ENCODE data around the gene ZNF343. TPM values are rescaled to one million over a fixed set of nuclear protein-coding genes. Genes with fewer than 3 reads are reported as not detected.
"Not testable (repeated sequence)": the region's sequence is repeated elsewhere in the genome, so short reads cannot be mapped to it uniquely, and the experiment has no call there.

ZNF343 gene
- total RNA-seq, 1 donor from 2014 or later = 6.2 TPM

GRCh38 chr20:2523919-2524708, 15.4 kb upstream of the ZNF343 start:
- Histone ChIP-seq H3K36me3 (ENCODE audit: control insufficient read depth, insufficient read depth, low read length) (no peaks in the 10 kb centered on the region), H3K4me3 (ENCODE audit: low read depth, low read length) (peak overlapping the region; percentile 64), H3K27me3 (ENCODE audit: control insufficient read depth, insufficient read depth, low read length) (peaks cover 6% of the 10 kb centered on the region)
- TF ChIP-seq CTCF (IDR thresholded peaks at IDR 0.05; ENCODE audit: insufficient read depth, low read length, poor library complexity, severe bottlenecking) = peak; percentile 92
- no peak for DNase-seq (ENCODE audit: low read depth)

- H3K36me3 ChIP-seq (ENCODE audit: control insufficient read depth, insufficient read depth, low read length); H3K4me3 ChIP-seq (ENCODE audit: low read depth, low read length); H3K27me3 ChIP-seq (ENCODE audit: control insufficient read depth, insufficient read depth, low read length); DNase-seq (ENCODE audit: low read depth): not testable (repeated sequence)
Observed at GRCh38 chr20:2522826-2523429, 14.2 kb upstream of the ZNF343 start.

GRCh38 chr20:2521369-2522305, 12.9 kb upstream of the ZNF343 start:
- TF ChIP-seq CTCF (IDR thresholded peaks at IDR 0.05; ENCODE audit: insufficient read depth, low read length, poor library complexity, severe bottlenecking) = peak; percentile 94
- no peak overlapping the region for H3K4me3 ChIP-seq (ENCODE audit: low read depth, low read length)
- DNase-seq (ENCODE audit: low read depth) = no peak
- H3K36me3 ChIP-seq (ENCODE audit: control insufficient read depth, insufficient read depth, low read length) = no peaks in the 10 kb centered on the region
- no peaks in the 10 kb centered on the region for H3K27me3 ChIP-seq (ENCODE audit: control insufficient read depth, insufficient read depth, low read length)

GRCh38 chr20:2520617-2521016, 11.9 kb upstream of the ZNF343 start:
- Histone ChIP-seq H3K4me3 (ENCODE audit: low read depth, low read length) (no peak overlapping the region), H3K36me3 (ENCODE audit: control insufficient read depth, insufficient read depth, low read length) (no peaks in the 10 kb centered on the region), H3K27me3 (ENCODE audit: control insufficient read depth, insufficient read depth, low read length) (no peaks in the 10 kb centered on the region)
- DNase-seq (ENCODE audit: low read depth) = no peak
- no peak for TF ChIP-seq CTCF (IDR thresholded peaks at IDR 0.05; ENCODE audit: insufficient read depth, low read length, poor library complexity, severe bottlenecking)

GRCh38 chr20:2519115-2519809, 10.5 kb upstream of the ZNF343 start:
- Histone ChIP-seq H3K27me3 (ENCODE audit: control insufficient read depth, insufficient read depth, low read length) (no peaks in the 10 kb centered on the region), H3K36me3 (ENCODE audit: control insufficient read depth, insufficient read depth, low read length) (no peaks in the 10 kb centered on the region), H3K4me3 (ENCODE audit: low read depth, low read length) (no peak overlapping the region)
- no peak for DNase-seq (ENCODE audit: low read depth)
- no peak for TF ChIP-seq CTCF (IDR thresholded peaks at IDR 0.05; ENCODE audit: insufficient read depth, low read length, poor library complexity, severe bottlenecking)

Measured in kidney epithelial cell (primary cell).